ENCODE data around the gene RBPMS2.

DNA sequence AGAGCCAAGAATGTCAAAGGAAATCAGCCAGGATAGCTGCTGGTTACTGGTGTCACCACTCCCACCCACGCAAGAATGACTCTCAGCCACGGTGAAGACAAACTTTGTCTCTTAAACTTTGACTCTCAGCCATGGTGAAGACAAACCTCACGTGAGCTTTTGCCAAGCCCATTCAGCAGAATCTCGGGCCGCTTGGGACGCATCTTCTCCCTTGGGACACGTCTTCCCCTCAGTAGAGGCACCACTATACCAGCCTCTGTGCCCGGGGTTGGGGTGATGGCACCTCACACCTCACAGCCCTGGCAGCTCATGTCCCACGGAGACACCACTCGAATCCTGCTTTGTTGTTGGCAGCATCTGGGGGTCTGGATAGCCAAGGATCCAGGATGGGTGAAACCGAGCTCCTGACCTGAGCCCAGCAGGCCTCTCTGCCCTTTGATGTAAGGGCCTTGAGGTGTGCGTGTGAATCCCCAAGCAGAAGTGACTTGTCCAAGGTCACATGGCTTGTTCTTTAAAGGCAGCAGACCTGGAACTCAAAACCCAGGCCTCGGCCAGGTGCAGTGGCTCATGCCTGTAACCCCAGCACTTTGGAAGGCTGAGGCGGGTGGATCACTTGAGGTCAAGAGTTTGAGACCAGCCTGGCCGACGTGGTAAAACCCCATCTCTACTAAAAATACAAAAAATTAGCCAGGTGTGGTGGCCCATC, 21.8 kb downstream of the RBPMS2 start:
- TF ChIP-seq, protein P1, sequence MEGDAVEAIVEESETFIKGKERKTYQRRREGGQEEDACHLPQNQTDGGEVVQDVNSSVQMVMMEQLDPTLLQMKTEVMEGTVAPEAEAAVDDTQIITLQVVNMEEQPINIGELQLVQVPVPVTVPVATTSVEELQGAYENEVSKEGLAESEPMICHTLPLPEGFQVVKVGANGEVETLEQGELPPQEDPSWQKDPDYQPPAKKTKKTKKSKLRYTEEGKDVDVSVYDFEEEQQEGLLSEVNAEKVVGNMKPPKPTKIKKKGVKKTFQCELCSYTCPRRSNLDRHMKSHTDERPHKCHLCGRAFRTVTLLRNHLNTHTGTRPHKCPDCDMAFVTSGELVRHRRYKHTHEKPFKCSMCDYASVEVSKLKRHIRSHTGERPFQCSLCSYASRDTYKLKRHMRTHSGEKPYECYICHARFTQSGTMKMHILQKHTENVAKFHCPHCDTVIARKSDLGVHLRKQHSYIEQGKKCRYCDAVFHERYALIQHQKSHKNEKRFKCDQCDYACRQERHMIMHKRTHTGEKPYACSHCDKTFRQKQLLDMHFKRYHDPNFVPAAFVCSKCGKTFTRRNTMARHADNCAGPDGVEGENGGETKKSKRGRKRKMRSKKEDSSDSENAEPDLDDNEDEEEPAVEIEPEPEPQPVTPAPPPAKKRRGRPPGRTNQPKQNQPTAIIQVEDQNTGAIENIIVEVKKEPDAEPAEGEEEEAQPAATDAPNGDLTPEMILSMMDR (IDR thresholded peaks at IDR 0.05) = no peak
- TF ChIP-seq EP300 (IDR thresholded peaks at IDR 0.05) = no peak
- no peak for TF ChIP-seq POLR2AphosphoS5 (IDR thresholded peaks at IDR 0.05)
- TF ChIP-seq POLR2A (IDR thresholded peaks at IDR 0.05; ENCODE audit: low read depth) = no peak

Data from esophagus muscularis mucosa (tissue), 4 donors.